Parathyroid adenoma (tissue), 2 donors: Measurements from ENCODE around the gene PACC1.

ENCODE experiments used
- H2AFZ ChIP-seq: fragments of 300-600 bp; sonication (generic); one replicate; pipeline ENCODE4 v1.7.0; 2017; ENCODE audit warnings: antibody characterized with exemption, mild to moderate bottlenecking
- H3K27ac ChIP-seq: fragments of 300-600 bp; sonication (generic); one replicate; pipeline ENCODE4 v1.7.0; 2017
- H3K27me3 ChIP-seq: fragments of 300-600 bp; sonication (generic); one replicate; pipeline ENCODE4 v1.7.0; 2017; ENCODE audit warnings: low read length; ENCODE audit not compliant: control insufficient read depth, insufficient read depth
- H3K36me3 ChIP-seq: fragments of 300-600 bp; sonication (generic); one replicate; pipeline ENCODE4 v1.7.0; 2017; ENCODE audit warnings: low read length; ENCODE audit not compliant: control insufficient read depth, insufficient read depth
- H3K4me1 ChIP-seq: fragments of 300-600 bp; sonication (generic); one replicate; pipeline ENCODE4 v1.7.0; 2017; ENCODE audit warnings: control low read depth
- H3K4me2 ChIP-seq: fragments of 300-600 bp; sonication (generic); one replicate; pipeline ENCODE4 v1.7.0; 2017; ENCODE audit warnings: low read length
- H3K4me3 ChIP-seq: fragments of 300-600 bp; sonication (generic); one replicate; pipeline ENCODE4 v1.7.0; 2017; ENCODE audit warnings: low read depth, low read length
- H3K79me2 ChIP-seq: fragments of 300-600 bp; sonication (generic); one replicate; pipeline ENCODE4 v1.7.0; 2017; ENCODE audit warnings: control low read depth
- H3K9ac ChIP-seq: fragments of 300-600 bp; sonication (generic); one replicate; pipeline ENCODE4 v1.7.0; 2017; ENCODE audit warnings: mild to moderate bottlenecking
- H3K9me3 ChIP-seq: fragments of 300-600 bp; sonication (generic); one replicate; pipeline ENCODE4 v1.7.0; 2017; ENCODE audit warnings: low read length; ENCODE audit not compliant: control insufficient read depth
- TF ChIP-seq, protein P1 (sequence below): fragments of 300-600 bp; sonication (generic); IDR thresholded peaks from one replicate; pipeline ENCODE4 v1.7.0; 2017; ENCODE audit warnings: antibody characterized with exemption, mild to moderate bottlenecking
- donor health status: primary hyperparathyroidism.

Gene PACC1

DNA sequence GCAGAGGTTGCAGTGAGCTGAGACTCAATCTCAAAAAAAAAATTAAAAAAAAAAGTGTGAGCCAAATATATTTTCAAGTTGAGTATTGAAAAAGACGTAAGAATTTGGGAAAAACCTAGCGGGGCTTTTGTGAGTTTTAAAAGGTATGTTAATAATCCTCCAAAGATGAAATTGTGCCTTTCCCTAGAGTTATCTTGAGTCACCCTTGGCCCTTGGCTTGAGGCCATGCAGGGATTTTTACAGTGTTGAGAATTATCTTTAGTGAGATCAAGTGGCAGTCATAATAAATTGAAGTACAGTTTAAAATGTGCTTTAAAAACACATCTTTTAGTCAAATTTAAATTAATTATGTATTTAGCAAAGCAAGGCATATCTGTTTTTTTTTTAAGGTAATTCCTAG is 96.8 kb downstream of the PACC1 start:
- H3K79me2 ChIP-seq = no peaks in the 10 kb centered on the region
- H3K4me1 ChIP-seq = peaks cover 5% of the 10 kb centered on the region
- H3K4me3 ChIP-seq = no peak overlapping the region
- H3K27ac ChIP-seq = no peak overlapping the region
- H3K9ac ChIP-seq = no peak overlapping the region
- H3K27me3 ChIP-seq = no peaks in the 10 kb centered on the region
- H3K36me3 ChIP-seq = no peaks in the 10 kb centered on the region
- H3K4me2 ChIP-seq = no peak overlapping the region
- TF ChIP-seq, protein P1, sequence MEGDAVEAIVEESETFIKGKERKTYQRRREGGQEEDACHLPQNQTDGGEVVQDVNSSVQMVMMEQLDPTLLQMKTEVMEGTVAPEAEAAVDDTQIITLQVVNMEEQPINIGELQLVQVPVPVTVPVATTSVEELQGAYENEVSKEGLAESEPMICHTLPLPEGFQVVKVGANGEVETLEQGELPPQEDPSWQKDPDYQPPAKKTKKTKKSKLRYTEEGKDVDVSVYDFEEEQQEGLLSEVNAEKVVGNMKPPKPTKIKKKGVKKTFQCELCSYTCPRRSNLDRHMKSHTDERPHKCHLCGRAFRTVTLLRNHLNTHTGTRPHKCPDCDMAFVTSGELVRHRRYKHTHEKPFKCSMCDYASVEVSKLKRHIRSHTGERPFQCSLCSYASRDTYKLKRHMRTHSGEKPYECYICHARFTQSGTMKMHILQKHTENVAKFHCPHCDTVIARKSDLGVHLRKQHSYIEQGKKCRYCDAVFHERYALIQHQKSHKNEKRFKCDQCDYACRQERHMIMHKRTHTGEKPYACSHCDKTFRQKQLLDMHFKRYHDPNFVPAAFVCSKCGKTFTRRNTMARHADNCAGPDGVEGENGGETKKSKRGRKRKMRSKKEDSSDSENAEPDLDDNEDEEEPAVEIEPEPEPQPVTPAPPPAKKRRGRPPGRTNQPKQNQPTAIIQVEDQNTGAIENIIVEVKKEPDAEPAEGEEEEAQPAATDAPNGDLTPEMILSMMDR = no peak
- no peak overlapping the region for H2AFZ ChIP-seq
- H3K9me3 ChIP-seq = no peaks in the 10 kb centered on the region

DNA sequence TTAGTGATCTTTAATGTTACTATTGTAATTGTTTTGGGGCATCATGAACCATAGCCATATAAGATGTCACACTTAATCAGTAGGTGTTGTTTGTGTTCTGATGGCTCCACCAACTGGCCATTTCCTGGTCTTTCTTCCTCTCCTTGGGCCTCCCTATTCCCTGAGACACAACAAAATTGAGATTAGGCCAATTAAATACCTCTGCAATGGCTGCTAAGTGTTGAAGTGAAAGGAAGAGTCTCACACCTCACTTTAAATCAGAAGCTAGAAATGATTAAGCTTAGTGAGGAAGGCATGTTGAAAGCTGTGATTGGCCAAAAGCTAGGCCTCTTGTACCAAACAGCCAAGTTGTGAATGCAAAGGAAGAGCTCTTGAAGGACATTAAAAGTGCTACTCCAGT is 98.8 kb downstream of the PACC1 start:
- Histone ChIP-seq H3K9ac (no peak overlapping the region), H3K79me2 (no peaks in the 10 kb centered on the region), H3K36me3 (no peaks in the 10 kb centered on the region), H3K4me2 (no peak overlapping the region), H3K9me3 (peaks cover 4% of the 10 kb centered on the region), H3K27ac (no peak overlapping the region), H2AFZ (no peak overlapping the region), H3K27me3 (no peaks in the 10 kb centered on the region), H3K4me3 (no peak overlapping the region), H3K4me1 (peaks cover 5% of the 10 kb centered on the region)
- TF ChIP-seq, protein P1 = peak; percentile 12

DNA sequence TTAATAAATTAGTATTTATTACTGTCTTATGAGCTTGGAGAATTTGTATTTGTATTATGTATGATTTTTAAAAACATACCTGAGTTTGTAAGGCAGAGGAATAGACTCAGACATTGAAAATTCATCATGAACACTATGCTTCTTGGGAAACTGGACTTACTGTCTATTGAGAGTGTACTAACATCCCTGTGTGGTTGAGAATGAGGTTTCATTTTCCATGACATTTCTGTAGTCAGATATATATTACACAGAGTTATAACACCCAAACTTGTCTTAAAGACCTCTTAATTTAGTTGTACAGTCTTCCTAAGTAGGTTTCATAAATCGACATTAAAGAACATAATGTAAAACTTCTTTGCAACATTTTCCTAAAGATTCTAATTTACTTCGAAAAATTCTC is 99.5 kb downstream of the PACC1 start:
- H2AFZ ChIP-seq = no peak overlapping the region

More for the DNA sequence above, 99.5 kb downstream of the PACC1 start:
- peaks cover 4% of the 10 kb centered on the region for H3K9me3 ChIP-seq
- peaks cover 5% of the 10 kb centered on the region for H3K4me1 ChIP-seq
- H3K27me3 ChIP-seq = no peaks in the 10 kb centered on the region
- H3K9ac ChIP-seq = no peak overlapping the region
- TF ChIP-seq, protein P1 = no peak
- no peak overlapping the region for H3K27ac ChIP-seq
- no peak overlapping the region for H3K4me3 ChIP-seq
- no peak overlapping the region for H3K4me2 ChIP-seq
- H3K79me2 ChIP-seq = no peaks in the 10 kb centered on the region
- no peaks in the 10 kb centered on the region for H3K36me3 ChIP-seq
